ENCODE results near the gene PTPRN2.
"Not testable (repeated sequence)": the region's sequence is repeated elsewhere in the genome, so short reads cannot be mapped to it uniquely, and the experiment has no call there.

Gene PTPRN2

GRCh38 chr7:157498657-157499056 is 1089.0 kb downstream of the PTPRN2 start:
- no peak for DNase-seq

- DNase-seq = no peak
Observed at GRCh38 chr7:157497744-157498651, 1089.6 kb downstream of the PTPRN2 start.

GRCh38 chr7:157497367-157497743 is 1090.3 kb downstream of the PTPRN2 start:
- DNase-seq = no peak

- DNase-seq = no peak
Observed at GRCh38 chr7:157496416-157497275, 1091.0 kb downstream of the PTPRN2 start.

- no peak for DNase-seq
Observed at GRCh38 chr7:157495594-157495993, 1092.0 kb downstream of the PTPRN2 start.

- no peak for DNase-seq
Observed at GRCh38 chr7:157495177-157495553, 1092.5 kb downstream of the PTPRN2 start.

GRCh38 chr7:157494506-157495176 is 1093.0 kb downstream of the PTPRN2 start:
- DNase-seq = no peak

- DNase-seq = no peak
Observed at GRCh38 chr7:157493776-157494175, 1093.8 kb downstream of the PTPRN2 start.

GRCh38 chr7:157493017-157493416 is 1094.6 kb downstream of the PTPRN2 start:
- no peak for DNase-seq

- DNase-seq = peak; percentile 85 to 95
Observed at GRCh38 chr7:157490465-157490912, 1097.1 kb downstream of the PTPRN2 start.

- not testable (repeated sequence) for DNase-seq
Observed at GRCh38 chr7:157489870-157490269, 1097.8 kb downstream of the PTPRN2 start.

Measured in inflammatory macrophage (primary cell).